ENCODE measurements around the gene CNTNAP2. TPM values are rescaled to one million over a fixed set of nuclear protein-coding genes. Genes with fewer than 3 reads are reported as not detected.

The CNTNAP2 gene
- total and polyA plus RNA-seq, 9 of the 15 experiments (the other 6 are each of a cell fraction or from before 2014, with no cell fraction given) = 0.04 to 0.62 (median 0.09) TPM; not detected in 4

DNA sequence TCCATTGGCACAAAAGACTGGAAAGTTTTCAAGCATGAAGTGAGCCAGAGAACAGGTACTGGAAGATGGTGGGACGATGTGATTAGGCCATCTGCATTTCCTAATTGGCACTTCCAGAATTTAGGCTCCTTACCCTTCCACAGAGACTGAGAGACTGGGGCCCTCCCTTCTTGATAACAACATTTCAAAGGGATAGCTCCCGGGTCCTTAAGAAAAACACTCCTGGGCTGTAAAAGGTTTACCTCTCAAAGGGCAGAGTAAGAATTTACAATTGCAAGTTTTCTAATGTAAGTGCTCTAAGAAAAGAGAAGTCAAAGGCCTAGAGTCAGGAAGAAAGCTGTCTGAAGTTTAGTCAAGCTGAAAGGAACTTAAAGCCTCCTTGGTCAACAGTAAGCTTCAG, 1914.4 kb downstream of the CNTNAP2 start:
- H3K4me1 ChIP-seq (replicated peaks in 1 of 2; ENCODE audit: control insufficient read depth in 2 of 2, insufficient read depth in 2 of 2, low read length in 2 of 2) = no peaks in the 10 kb centered on the region
- no peak overlapping the region for H2AFZ ChIP-seq (ENCODE audit: low read depth, low read length)
- no peaks in the 10 kb centered on the region for H3K36me3 ChIP-seq (ENCODE audit: control insufficient read depth, insufficient read depth, low read length)
- H3K4me2 ChIP-seq (ENCODE audit: insufficient read depth, low read length) = no peak overlapping the region
- FAIRE-seq (no peak), DNase-seq (ENCODE audit: extremely low read depth in 1 of 4, low spot score in 3 of 4) (no peak), ATAC-seq (no peak)
- no peak for TF ChIP-seq SMARCC2 (IDR thresholded peaks at IDR 0.05; ENCODE audit: low read depth)
- TF ChIP-seq ZNF695 (CRISPR knock-in tag; IDR thresholded peaks at IDR 0.05) = no peak
- no peak for TF ChIP-seq SMARCE1 (IDR thresholded peaks at IDR 0.05)
- no peak for TF ChIP-seq PHF21A (IDR thresholded peaks at IDR 0.05; ENCODE audit: borderline replicate concordance, low read depth)
- TF ChIP-seq HINFP (tag; conservative IDR thresholded peaks at IDR 0.05; ENCODE audit: low read depth) = no peak
- TF ChIP-seq MIER1 (IDR thresholded peaks at IDR 0.05; ENCODE audit: low read depth) = no peak
- TF ChIP-seq, protein P1, sequence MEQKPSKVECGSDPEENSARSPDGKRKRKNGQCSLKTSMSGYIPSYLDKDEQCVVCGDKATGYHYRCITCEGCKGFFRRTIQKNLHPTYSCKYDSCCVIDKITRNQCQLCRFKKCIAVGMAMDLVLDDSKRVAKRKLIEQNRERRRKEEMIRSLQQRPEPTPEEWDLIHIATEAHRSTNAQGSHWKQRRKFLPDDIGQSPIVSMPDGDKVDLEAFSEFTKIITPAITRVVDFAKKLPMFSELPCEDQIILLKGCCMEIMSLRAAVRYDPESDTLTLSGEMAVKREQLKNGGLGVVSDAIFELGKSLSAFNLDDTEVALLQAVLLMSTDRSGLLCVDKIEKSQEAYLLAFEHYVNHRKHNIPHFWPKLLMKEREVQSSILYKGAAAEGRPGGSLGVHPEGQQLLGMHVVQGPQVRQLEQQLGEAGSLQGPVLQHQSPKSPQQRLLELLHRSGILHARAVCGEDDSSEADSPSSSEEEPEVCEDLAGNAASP (IDR thresholded peaks at IDR 0.05) = no peak
- TF ChIP-seq RFX5 (IDR thresholded peaks at IDR 0.05; ENCODE audit: low read depth, low read length) = no peak
- H3K9me3 ChIP-seq (replicated peaks; ENCODE audit: control insufficient read depth, insufficient read depth, low read depth, low read length) = no peaks in the 10 kb centered on the region
- in situ Hi-C loops (cut with MboI) = no loop called here
- H3K27me3 ChIP-seq (ENCODE audit: control insufficient read depth in 2 of 2, insufficient read depth in 2 of 2, low read length in 2 of 2) = no peaks in the 10 kb centered on the region
- intact Hi-C loops (cut with micrococcal nuclease) = no loop called here
- no peaks in the 10 kb centered on the region for H3K79me2 ChIP-seq (ENCODE audit: control insufficient read depth, insufficient read depth, low read length)
- ChIA-PET CTCF (ENCODE audit: low intra/inter-chr PET ratio) (no interaction called here), POLR2A (no interaction called here)
- no peaks in the 10 kb centered on the region for H4K20me1 ChIP-seq (replicated peaks; ENCODE audit: control insufficient read depth, insufficient read depth, low read length)
- 0% methylated on average over 2 of the region's 2 CpGs for WGBS (ENCODE audit: insufficient coverage, low coverage, missing lambda C conversion rate)
- H3K27ac ChIP-seq (ENCODE audit: extremely low read depth, low read depth, low read length) = no peak overlapping the region
- BruUV-seq (replicated peaks) = no TSS peak
- no peaks in the 10 kb centered on the region for H3K9me1 ChIP-seq (ENCODE audit: control insufficient read depth, insufficient read depth, low read length)
- H3K4me3 ChIP-seq = no peak overlapping the region
- no peak overlapping the region for H3K9ac ChIP-seq (ENCODE audit: insufficient read depth in 1 of 2, low read depth in 2 of 2, low read length in 2 of 2)
